ENCODE results near the gene KRTAP20-3. TPM values are rescaled to one million over a fixed set of nuclear protein-coding genes. Genes with fewer than 3 reads are reported as not detected.

Gene KRTAP20-3
- total RNA-seq, 1 donor from 2014 or later = not detected

- H3K27ac Mint-ChIP-seq = no peak overlapping the region
- H3K4me3 Mint-ChIP-seq = no peak overlapping the region
- no peaks in the 10 kb centered on the region for H3K4me1 Mint-ChIP-seq
- H3K27me3 Mint-ChIP-seq (ENCODE audit: low read depth) = no peaks in the 10 kb centered on the region
- no peak for DNase-seq (ENCODE audit: low spot score in 2 of 2, unreplicated experiment in 2 of 2)
- no peaks in the 10 kb centered on the region for H3K36me3 Mint-ChIP-seq
- TF ChIP-seq CTCF (IDR thresholded peaks at IDR 0.05; ENCODE audit: unreplicated experiment) = no peak
- H3K9me3 Mint-ChIP-seq = peaks cover 61% of the 10 kb centered on the region
These were observed 27.5 kb upstream of the KRTAP20-3 start for GRCh38 chr21:30615199-30615598.

- TF ChIP-seq CTCF (IDR thresholded peaks at IDR 0.05; ENCODE audit: unreplicated experiment) = no peak
- Mint-ChIP-seq H3K27ac (no peak within 1 kb of the TSS), H3K9me3 (peaks cover 53% of the 10 kb centered on the region), H3K4me1 (no peaks in the 10 kb centered on the region), H3K4me3 (no peak within 1 kb of the TSS), H3K36me3 (no peaks in the 10 kb centered on the region), H3K27me3 (ENCODE audit: low read depth) (no peaks in the 10 kb centered on the region)
- no peak for DNase-seq (ENCODE audit: low spot score in 2 of 2, unreplicated experiment in 2 of 2)
These were observed 26.5 kb upstream of the KRTAP20-3 start, which contains the start of gene KRTAP20-1 for GRCh38 chr21:30616125-30616524. KRTAP20-1 (plus strand) TSS chr21:30616425; CDS start chr21:30616455, 30 bp downstream.

GRCh38 chr21:30620080-30620479, 22.6 kb upstream of the KRTAP20-3 start:
- H3K9me3 Mint-ChIP-seq = peaks cover 56% of the 10 kb centered on the region
- no peak for TF ChIP-seq CTCF (IDR thresholded peaks at IDR 0.05; ENCODE audit: unreplicated experiment)
- no peak overlapping the region for H3K27ac Mint-ChIP-seq
- DNase-seq (ENCODE audit: low spot score in 2 of 2, unreplicated experiment in 2 of 2) = no peak
- no peak overlapping the region for H3K4me3 Mint-ChIP-seq
- H3K4me1 Mint-ChIP-seq = no peaks in the 10 kb centered on the region
- H3K36me3 Mint-ChIP-seq = no peaks in the 10 kb centered on the region
- H3K27me3 Mint-ChIP-seq (ENCODE audit: low read depth) = no peaks in the 10 kb centered on the region

- H3K4me1 Mint-ChIP-seq = no peaks in the 10 kb centered on the region
- H3K27ac Mint-ChIP-seq = no peak within 1 kb of the TSS
- no peaks in the 10 kb centered on the region for H3K36me3 Mint-ChIP-seq
- no peak for TF ChIP-seq CTCF (IDR thresholded peaks at IDR 0.05; ENCODE audit: unreplicated experiment)
- peaks cover 54% of the 10 kb centered on the region for H3K9me3 Mint-ChIP-seq
- DNase-seq (ENCODE audit: low spot score in 2 of 2, unreplicated experiment in 2 of 2) = no peak
- no peaks in the 10 kb centered on the region for H3K27me3 Mint-ChIP-seq (ENCODE audit: low read depth)
- no peak within 1 kb of the TSS for H3K4me3 Mint-ChIP-seq
These were observed 22.1 kb upstream of the KRTAP20-3 start, which contains the start of gene KRTAP20-4 for GRCh38 chr21:30620522-30620921. KRTAP20-4 (plus strand) TSS chr21:30620627.

- Mint-ChIP-seq H3K4me1 (no peaks in the 10 kb centered on the region), H3K36me3 (no peaks in the 10 kb centered on the region)
These were observed 19.3 kb upstream of the KRTAP20-3 start for GRCh38 chr21:30623362-30623761.

More at GRCh38 chr21:30623362-30623761, 19.3 kb upstream of the KRTAP20-3 start:
- H3K4me3 Mint-ChIP-seq = no peak overlapping the region
- H3K9me3 Mint-ChIP-seq = peaks cover 51% of the 10 kb centered on the region
- H3K27ac Mint-ChIP-seq = no peak overlapping the region
- DNase-seq (ENCODE audit: low spot score in 2 of 2, unreplicated experiment in 2 of 2) = no peak
- no peaks in the 10 kb centered on the region for H3K27me3 Mint-ChIP-seq (ENCODE audit: low read depth)
- TF ChIP-seq CTCF (IDR thresholded peaks at IDR 0.05; ENCODE audit: unreplicated experiment) = no peak

All from mesothelial cell of epicardium (in vitro differentiated cells).